HepG2 (cell line): Measurements from ENCODE around the gene PPP1R9B. TPM values are rescaled to one million over a fixed set of nuclear protein-coding genes. Genes with fewer than 3 reads are reported as not detected.

ENCODE experiments used
- ARNTL ChIP-seq: sonication (generic); formaldehyde crosslinking; IDR thresholded peaks from 2 replicates; pipeline ENCODE4 v1.4.0; 2020; ENCODE audit warnings: mild to moderate bottlenecking, missing genetic modification reagents
- ATM ChIP-seq: fragments of 450-650 bp; IDR thresholded peaks from 2 replicates; pipeline ENCODE4 v1.7.1; 2017; ENCODE audit warnings: mild to moderate bottlenecking, borderline replicate concordance
- BCL3 ChIP-seq: sonication (generic); formaldehyde crosslinking; IDR thresholded peaks from 2 replicates; pipeline ENCODE4 v1.5.1; 2020; ENCODE audit warnings: mild to moderate bottlenecking, missing genetic modification reagents, moderate library complexity
- BRCA1 ChIP-seq: sonication (generic); formaldehyde crosslinking; IDR thresholded peaks from 2 replicates; pipeline ENCODE4 v1.4.0; 2020; ENCODE audit warnings: missing genetic modification reagents
- FOXO4 ChIP-seq: sonication (generic); formaldehyde crosslinking; conservative IDR thresholded peaks from 2 replicates; pipeline ENCODE4 v1.8.1; 2023; ENCODE audit warnings: missing genetic modification reagents
- KLF11 ChIP-seq: IDR thresholded peaks from 2 replicates; pipeline ENCODE4 v1.6.1; 2016; ENCODE audit warnings: missing compliant biosample characterization
- MAFF ChIP-seq: IDR thresholded peaks from 2 replicates; pipeline ENCODE4 v1.6.1; 2011; ENCODE audit warnings: low read depth, low read length, improper control_type of control experiment
- MAX ChIP-seq: IDR thresholded peaks from 2 replicates; pipeline ENCODE4 v1.6.1; 2012; ENCODE audit warnings: inconsistent platforms
- MAZ ChIP-seq, 2 experiments: sonication (generic) in 1 of 2; formaldehyde crosslinking in 1 of 2; IDR thresholded peaks; 2 replicates each; pipeline versions ENCODE4 v1.5.0 to v1.6.1; 2012 to 2020; ENCODE audit warnings: low read depth in 2 of 2, mild to moderate bottlenecking in 2 of 2, borderline replicate concordance in 1 of 2, improper control_type of control experiment in 1 of 2, low read length in 1 of 2, missing genetic modification reagents in 1 of 2, moderate library complexity in 1 of 2
- MNT ChIP-seq: fragments of 450-650 bp; IDR thresholded peaks from 2 replicates; pipeline ENCODE4 v1.6.1; 2016
- MXD4 ChIP-seq: IDR thresholded peaks from 2 replicates; pipeline ENCODE4 v1.6.1; 2016; ENCODE audit warnings: mild to moderate bottlenecking, missing biosample characterization, missing genetic modification reagents
- NFKB2 ChIP-seq: sonication (generic); formaldehyde crosslinking; IDR thresholded peaks from 2 replicates; pipeline ENCODE4 v1.4.0; 2020; ENCODE audit warnings: missing genetic modification reagents, borderline replicate concordance
- NFRKB ChIP-seq: fragments of 450-650 bp; IDR thresholded peaks from 2 replicates; pipeline ENCODE4 v1.6.1; 2017
- RAD21 ChIP-seq: fragments of 450-650 bp; formaldehyde crosslinking; IDR thresholded peaks from 2 replicates; pipeline ENCODE4 v1.5.0; 2020; ENCODE audit warnings: mild to moderate bottlenecking
- SOX13 ChIP-seq, 3 experiments: fragments of 450-650 bp in 1 of 3; sonication (generic) in 1 of 3; formaldehyde crosslinking in 1 of 3; IDR thresholded peaks in 2 of 3; conservative IDR thresholded peaks in 1 of 3; 2 replicates each; pipeline versions ENCODE4 v1.5.0 to v1.6.1; 2016 to 2020; ENCODE audit warnings: antibody characterized with exemption in 1 of 3, mild to moderate bottlenecking in 1 of 3, missing compliant biosample characterization in 1 of 3, missing genetic modification reagents in 1 of 3, moderate library complexity in 1 of 3
- TEAD3 ChIP-seq: optimal IDR thresholded peaks from 2 replicates; pipeline ENCODE3; 2016; ENCODE audit warnings: borderline replicate concordance
- ZBTB38 ChIP-seq: sonication (generic); formaldehyde crosslinking; IDR thresholded peaks from 2 replicates; pipeline ENCODE4 v1.5.1; 2020; ENCODE audit warnings: mild to moderate bottlenecking, missing genetic modification reagents
- ZNF280B ChIP-seq: sonication (generic); formaldehyde crosslinking; IDR thresholded peaks from 2 replicates; pipeline ENCODE4 v1.5.0; 2020; ENCODE audit warnings: missing genetic modification reagents, mild to moderate bottlenecking, borderline replicate concordance
- ZNF3 ChIP-seq: IDR thresholded peaks from 2 replicates; pipeline ENCODE4 v1.7.0; 2017; ENCODE audit warnings: inconsistent platforms
- ZNF354B ChIP-seq: sonication (generic); formaldehyde crosslinking; IDR thresholded peaks from 2 replicates; pipeline ENCODE4 v1.8.0; 2022; ENCODE audit warnings: mild to moderate bottlenecking, missing genetic modification reagents
- ZNF562 ChIP-seq: sonication (generic); formaldehyde crosslinking; IDR thresholded peaks from 2 replicates; pipeline ENCODE4 v1.8.0; 2022; ENCODE audit warnings: missing genetic modification reagents, borderline replicate concordance
- ZNF703 ChIP-seq: sonication (generic); formaldehyde crosslinking; IDR thresholded peaks from 2 replicates; pipeline ENCODE4 v1.5.1; 2020; ENCODE audit warnings: missing genetic modification reagents, mild to moderate bottlenecking, moderate library complexity, borderline replicate concordance
- polyA plus RNA-seq, 8 experiments: library from polyadenylated mRNA; depleted of rRNA in 3 of 8; stranded (reverse) in 7 of 8; unstranded in 1 of 8; fragments of >200 nt; fragmentation: Illumina TruSeq in 4 of 8; extraction: Trizol in 4 of 8; gene quantifications; 2 replicates each; pipeline versions ENCODE4 v1.2.1 to v1.2.3, GENCODE V29; 2011 to 2016; ENCODE audit warnings: low read depth in 4 of 8, missing spikeins in 1 of 8, mixed read lengths in 1 of 8; ENCODE audit not compliant: insufficient read depth in 1 of 8
- total RNA-seq, 5 experiments: library from RNA; depleted of rRNA; stranded (reverse); fragments of >200 nt; fragmentation: Illumina TruSeq; extraction: Trizol; gene quantifications; 2 replicates each; pipeline ENCODE4 v1.2.3, GENCODE V29; 2016; ENCODE audit warnings: low read depth in 1 of 5

Gene PPP1R9B
- total and polyA plus RNA-seq, 2 of the 13 experiments (the other 11 are each of a cell fraction or from before 2014, with no cell fraction given): 9.4 to 15.8 TPM

GRCh38 chr17:50161023-50161910, 10.8 kb upstream of the PPP1R9B start (continued):
- no peak for TF ChIP-seq MNT
- TF ChIP-seq BCL3 (CRISPR knock-in tag): peak; percentile 74; the same call in 1 of the 2 replicates
- no peak for TF ChIP-seq SOX13 (IDR thresholded peaks at IDR 0.05)
- peak in 1 of 2 experiments; percentile 61; a peak in 1 of 4 replicates for TF ChIP-seq SOX13 (CRISPR knock-in tag; conservative IDR thresholded peaks at IDR 0.05 in 1 of 2, IDR thresholded peaks at IDR 0.05 in 1 of 2)
- TF ChIP-seq MAFF: no peak
- peak; percentile 58; the same call in 1 of the 2 replicates for TF ChIP-seq ARNTL (CRISPR knock-in tag)
- peak; percentile 66; the same call in 1 of the 2 replicates for TF ChIP-seq NFKB2
- TF ChIP-seq MAX: peak; percentile 76; the same call in 1 of the 2 replicates
- no peak for TF ChIP-seq ZNF562 (CRISPR knock-in tag)
- peak; percentile 97 for TF ChIP-seq RAD21 (CRISPR knock-in tag)
- TF ChIP-seq ATM: no peak
- no peak for TF ChIP-seq ZNF703 (CRISPR knock-in tag)
- peak; percentile 86 for TF ChIP-seq TEAD3 (CRISPR knock-in tag)
- TF ChIP-seq MAZ (IDR thresholded peaks at IDR 0.05; ENCODE audit: borderline replicate concordance, low read depth, low read length): 0 out of 2 replicates have a peak, but pooled peaks have one; percentile 48
- TF ChIP-seq MAZ (CRISPR knock-in tag; IDR thresholded peaks at IDR 0.05; ENCODE audit: low read depth): peak; percentile 77; the same call in 1 of the 2 replicates
- TF ChIP-seq ZNF354B: no peak
- TF ChIP-seq BRCA1 (CRISPR knock-in tag): no peak
- TF ChIP-seq NFRKB: no peak
- TF ChIP-seq ZNF280B (CRISPR knock-in tag): no peak
- peak; percentile 60; the same call in 1 of the 2 replicates for TF ChIP-seq ZBTB38 (CRISPR knock-in tag)
- TF ChIP-seq ZNF3 (CRISPR knock-in tag): no peak
- TF ChIP-seq KLF11 (CRISPR knock-in tag): peak; percentile 28; the same call in 1 of the 2 replicates
- TF ChIP-seq FOXO4: 0 out of 2 replicates have a peak, but pooled peaks have one; percentile 78
- 0 out of 2 replicates have a peak, but pooled peaks have one; percentile 38 for TF ChIP-seq MXD4 (CRISPR knock-in tag)
